Calu3 (cell line): ENCODE data around the gene LARP1. TPM values are rescaled to one million over a fixed set of nuclear protein-coding genes. Genes with fewer than 3 reads are reported as not detected.
"Not testable (repeated sequence)": the region's sequence is repeated elsewhere in the genome, so short reads cannot be mapped to it uniquely, and the experiment has no call there.

Experiments
- BruUV-seq: library from RNA; stranded (reverse); fragments of 400-500 nt; replicated peaks from 2 replicates; lab custom pipeline; 2021; lab: Mats Ljungman, UMichigan
- CTCF ChIA-PET: fragments of 300-600 bp; sonication (Branson Sonifier 250); formaldehyde crosslinking; loops from one replicate; lab custom pipeline; 2022; ENCODE audit warnings: antibody characterized with exemption; lab: Charles Lee
- DNase-seq: peaks from one replicate; pipeline ENCODE4 v3.0.0; 2022
- H3K27ac Mint-ChIP-seq: one replicate; pipeline ENCODE4 v1.8.0; 2022; ENCODE audit warnings: mixed read lengths; ENCODE audit not compliant: unreplicated experiment
- H3K27me3 Mint-ChIP-seq: one replicate; pipeline ENCODE4 v1.8.0; 2022; ENCODE audit warnings: mixed read lengths; ENCODE audit not compliant: unreplicated experiment
- H3K36me3 Mint-ChIP-seq: one replicate; pipeline ENCODE4 v1.8.0; 2022; ENCODE audit warnings: mild to moderate bottlenecking, moderate library complexity, mixed read lengths; ENCODE audit not compliant: insufficient read depth, unreplicated experiment
- H3K4me1 Mint-ChIP-seq: one replicate; pipeline ENCODE4 v1.8.0; 2022; ENCODE audit warnings: mild to moderate bottlenecking, low read depth, mixed read lengths; ENCODE audit not compliant: unreplicated experiment
- H3K4me3 Mint-ChIP-seq: one replicate; pipeline ENCODE4 v1.8.0; 2022; ENCODE audit warnings: mild to moderate bottlenecking, low read depth, moderate library complexity, mixed read lengths; ENCODE audit not compliant: unreplicated experiment
- H3K9me3 Mint-ChIP-seq: one replicate; pipeline ENCODE4 v1.8.0; 2022; ENCODE audit warnings: low read depth, mixed read lengths; ENCODE audit not compliant: unreplicated experiment
- intact Hi-C: fragments of 100-400 bp; cut with micrococcal nuclease; formaldehyde crosslinking; loops from one replicate; pipeline ENCODE4 v1.10.0; 2022; ENCODE audit not compliant: unreplicated experiment
- total RNA-seq: library from RNA; stranded (reverse); gene quantifications from 2 replicates; pipeline ENCODE4 v1.2.3, GENCODE V29; 2022
- TF ChIP-seq, protein P1 (sequence below): fragments of 200-600 bp; IDR thresholded peaks from one replicate; pipeline ENCODE4 v1.8.0; 2022; ENCODE audit warnings: antibody characterized with exemption; ENCODE audit not compliant: unreplicated experiment

The LARP1 gene
- total RNA-seq, 1 experiment from 2014 or later, result 339 TPM

DNA sequence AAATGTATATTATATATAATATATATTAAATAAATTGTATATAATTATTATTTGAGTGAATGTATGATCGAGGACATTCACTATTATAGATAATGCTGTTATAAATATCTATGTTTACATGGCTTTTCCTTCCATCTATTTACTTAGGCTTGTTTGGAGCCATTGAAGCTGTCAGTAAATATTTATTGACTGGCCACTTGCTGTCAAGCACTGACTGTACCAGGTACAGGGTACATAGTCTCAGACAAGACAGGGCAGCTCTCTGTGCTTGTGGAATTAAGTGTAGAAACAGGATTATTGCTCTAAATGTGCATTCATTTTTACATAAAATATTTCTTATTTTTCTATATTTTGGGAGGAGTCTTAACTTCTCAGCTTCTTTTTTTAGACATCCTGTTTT lies 78.9 kb downstream of the LARP1 start:
- CTCF ChIA-PET, result no interaction called here
- H3K4me3 Mint-ChIP-seq, result no peak overlapping the region
- BruUV-seq, result no TSS peak
- no peak for DNase-seq
- peaks cover 23% of the 10 kb centered on the region for H3K36me3 Mint-ChIP-seq
- H3K9me3 Mint-ChIP-seq, result no peaks in the 10 kb centered on the region
- TF ChIP-seq, protein P1, sequence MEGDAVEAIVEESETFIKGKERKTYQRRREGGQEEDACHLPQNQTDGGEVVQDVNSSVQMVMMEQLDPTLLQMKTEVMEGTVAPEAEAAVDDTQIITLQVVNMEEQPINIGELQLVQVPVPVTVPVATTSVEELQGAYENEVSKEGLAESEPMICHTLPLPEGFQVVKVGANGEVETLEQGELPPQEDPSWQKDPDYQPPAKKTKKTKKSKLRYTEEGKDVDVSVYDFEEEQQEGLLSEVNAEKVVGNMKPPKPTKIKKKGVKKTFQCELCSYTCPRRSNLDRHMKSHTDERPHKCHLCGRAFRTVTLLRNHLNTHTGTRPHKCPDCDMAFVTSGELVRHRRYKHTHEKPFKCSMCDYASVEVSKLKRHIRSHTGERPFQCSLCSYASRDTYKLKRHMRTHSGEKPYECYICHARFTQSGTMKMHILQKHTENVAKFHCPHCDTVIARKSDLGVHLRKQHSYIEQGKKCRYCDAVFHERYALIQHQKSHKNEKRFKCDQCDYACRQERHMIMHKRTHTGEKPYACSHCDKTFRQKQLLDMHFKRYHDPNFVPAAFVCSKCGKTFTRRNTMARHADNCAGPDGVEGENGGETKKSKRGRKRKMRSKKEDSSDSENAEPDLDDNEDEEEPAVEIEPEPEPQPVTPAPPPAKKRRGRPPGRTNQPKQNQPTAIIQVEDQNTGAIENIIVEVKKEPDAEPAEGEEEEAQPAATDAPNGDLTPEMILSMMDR, result no peak
- no peak overlapping the region for H3K27ac Mint-ChIP-seq
- H3K27me3 Mint-ChIP-seq, result no peaks in the 10 kb centered on the region
- H3K4me1 Mint-ChIP-seq, result peaks cover 30% of the 10 kb centered on the region
- intact Hi-C loops, result no loop called here

DNA sequence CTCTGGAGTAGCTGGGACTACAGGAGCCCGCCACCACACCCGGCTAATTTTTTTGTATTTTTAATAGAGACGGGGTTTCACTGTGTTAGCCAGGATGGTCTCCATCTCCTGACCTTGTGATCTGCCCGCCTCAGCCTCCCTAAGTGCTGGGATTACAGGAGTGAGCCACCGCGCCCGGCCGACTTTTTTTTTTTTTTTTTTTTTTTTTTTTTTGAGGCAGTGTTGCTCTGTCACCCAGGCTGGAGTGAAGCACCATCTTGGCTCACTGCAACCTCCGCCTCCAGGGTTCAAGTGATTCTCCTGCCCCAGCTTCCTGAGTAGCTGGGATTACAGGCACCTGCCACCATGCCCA lies 80.5 kb downstream of the LARP1 start:
- peaks cover 23% of the 10 kb centered on the region for H3K36me3 Mint-ChIP-seq
- H3K4me3 Mint-ChIP-seq, DNase-seq, intact Hi-C loops, CTCF ChIA-PET, BruUV-seq, H3K27me3 Mint-ChIP-seq, H3K9me3 Mint-ChIP-seq: not testable (repeated sequence)
- peaks cover 21% of the 10 kb centered on the region for H3K4me1 Mint-ChIP-seq
- H3K27ac Mint-ChIP-seq, result peak overlapping the region; percentile 47

DNA sequence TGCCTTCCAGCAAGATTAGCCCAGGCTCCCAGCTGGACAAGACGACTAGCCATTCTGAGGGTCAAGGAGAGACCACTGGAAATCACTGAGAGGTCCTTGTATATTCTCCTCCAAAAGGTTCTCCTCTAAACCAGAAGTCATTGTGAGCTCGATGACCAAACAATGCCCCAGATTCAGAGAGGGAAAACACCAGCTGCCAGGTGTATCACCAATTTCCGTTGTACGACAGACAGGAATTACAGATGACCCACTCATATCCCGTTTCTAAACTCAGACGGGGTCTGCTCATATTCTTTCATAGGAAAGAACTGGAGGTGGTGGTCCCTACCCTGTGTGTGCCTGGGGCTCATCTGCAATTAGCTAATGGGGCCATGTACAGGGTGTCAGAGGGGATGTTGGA lies 81.0 kb downstream of the LARP1 start:
- no TSS peak for BruUV-seq
- intact Hi-C loops, result no loop called here
- Mint-ChIP-seq H3K36me3 (peaks cover 20% of the 10 kb centered on the region), H3K27ac (no peak overlapping the region), H3K27me3 (no peaks in the 10 kb centered on the region), H3K4me3 (no peak overlapping the region), H3K9me3 (no peaks in the 10 kb centered on the region), H3K4me1 (peaks cover 19% of the 10 kb centered on the region)
- TF ChIP-seq, protein P1, result no peak
- no peak for DNase-seq
- CTCF ChIA-PET, result interaction anchor here (0.5 kb wide), 1 partner anchor 117 kb away, joined by 4 read pairs; no protein-coding TSS in a partner anchor

DNA sequence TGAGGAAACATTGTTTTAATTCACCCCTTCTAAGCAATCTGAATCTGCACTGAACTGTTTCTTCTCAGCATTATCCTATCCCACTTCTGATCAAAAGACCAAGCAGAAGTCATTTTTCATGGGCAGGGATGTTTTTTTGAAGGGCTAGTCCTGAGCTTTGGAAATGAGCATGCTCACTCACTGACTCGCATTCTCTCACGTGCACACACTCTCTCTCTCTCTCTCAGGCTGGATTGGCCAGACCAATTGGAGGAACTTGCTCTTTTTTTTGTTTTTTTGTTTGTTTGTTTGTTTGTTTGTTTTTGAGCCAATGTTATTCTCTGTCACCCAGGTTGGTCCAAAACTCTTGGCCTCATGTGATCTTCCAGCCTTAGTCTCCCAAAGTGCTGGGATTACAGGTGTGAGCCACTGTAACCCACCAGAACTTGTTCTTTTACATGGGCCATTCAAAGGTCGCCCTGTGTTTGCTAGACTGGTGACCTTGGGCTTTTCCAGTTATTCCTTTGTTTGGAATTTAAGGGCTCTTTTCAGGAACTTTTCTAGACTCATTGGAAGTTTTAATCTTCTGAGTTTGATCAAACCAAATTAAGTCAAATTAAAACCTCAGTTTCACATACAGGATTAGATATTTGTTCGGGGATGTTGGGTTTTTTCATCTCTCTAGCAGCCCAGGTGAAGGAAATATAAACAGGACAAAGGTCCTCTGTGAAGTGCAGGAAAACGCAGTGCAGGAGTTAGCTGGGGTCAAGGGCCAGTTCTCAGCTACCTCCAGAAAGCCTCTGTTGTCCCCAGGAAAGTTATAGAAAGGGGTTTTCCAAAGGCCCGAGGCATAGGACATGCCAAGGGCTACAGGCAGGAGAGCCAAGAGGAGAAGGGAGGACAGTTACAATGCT lies 82.1 kb downstream of the LARP1 start:
- TF ChIP-seq, protein P1, result no peak
- intact Hi-C loops, result no loop called here
- peaks cover 14% of the 10 kb centered on the region for H3K36me3 Mint-ChIP-seq

More for the DNA sequence above, 82.1 kb downstream of the LARP1 start:
- DNase-seq, result no peak
- H3K4me1 Mint-ChIP-seq, result peaks cover 19% of the 10 kb centered on the region
- BruUV-seq, result no TSS peak
- H3K27me3 Mint-ChIP-seq, result no peaks in the 10 kb centered on the region
- H3K9me3 Mint-ChIP-seq, result no peaks in the 10 kb centered on the region
- CTCF ChIA-PET, result interaction anchor here (0.7 kb wide), 1 partner anchor 59 kb away, joined by 4 read pairs; no protein-coding TSS in a partner anchor
- H3K27ac Mint-ChIP-seq, result no peak overlapping the region
- no peak overlapping the region for H3K4me3 Mint-ChIP-seq
